Stomach (tissue), 4 donors: ENCODE measurements around the gene ADGRA1.
"Not testable (repeated sequence)": the region's sequence is repeated elsewhere in the genome, so short reads cannot be mapped to it uniquely, and the experiment has no call there.

ENCODE experiments used
- EP300 ChIP-seq: sonication (generic); formaldehyde crosslinking; IDR thresholded peaks from one replicate; pipeline ENCODE4 v1.6.1; 2017; ENCODE audit warnings: antibody characterized with exemption
- POLR2A ChIP-seq, 4 donors: fragments of 450-650 bp; IDR thresholded peaks; one replicate each; pipeline ENCODE4 v1.6.1; 2016; ENCODE audit warnings: antibody characterized with exemption in 4 of 4, control low read depth in 2 of 4, mild to moderate bottlenecking in 1 of 4, moderate library complexity in 1 of 4
- POLR2AphosphoS5 ChIP-seq, 3 donors: sonication (generic); formaldehyde crosslinking; IDR thresholded peaks; one replicate each; pipeline ENCODE4 v1.6.1; 2016; ENCODE audit warnings: antibody characterized with exemption in 3 of 3
- TF ChIP-seq, protein P1 (sequence below), 7 experiments: fragments of 450-650 bp in 4 of 7; fragments of 200-600 bp in 3 of 7; sonication (generic) in 3 of 7; IDR thresholded peaks; one replicate each; pipeline ENCODE4 v1.5.1; 2016 to 2019; ENCODE audit warnings: antibody characterized with exemption in 7 of 7, control low read depth in 2 of 7, mild to moderate bottlenecking in 1 of 7

- TF ChIP-seq, protein P1, sequence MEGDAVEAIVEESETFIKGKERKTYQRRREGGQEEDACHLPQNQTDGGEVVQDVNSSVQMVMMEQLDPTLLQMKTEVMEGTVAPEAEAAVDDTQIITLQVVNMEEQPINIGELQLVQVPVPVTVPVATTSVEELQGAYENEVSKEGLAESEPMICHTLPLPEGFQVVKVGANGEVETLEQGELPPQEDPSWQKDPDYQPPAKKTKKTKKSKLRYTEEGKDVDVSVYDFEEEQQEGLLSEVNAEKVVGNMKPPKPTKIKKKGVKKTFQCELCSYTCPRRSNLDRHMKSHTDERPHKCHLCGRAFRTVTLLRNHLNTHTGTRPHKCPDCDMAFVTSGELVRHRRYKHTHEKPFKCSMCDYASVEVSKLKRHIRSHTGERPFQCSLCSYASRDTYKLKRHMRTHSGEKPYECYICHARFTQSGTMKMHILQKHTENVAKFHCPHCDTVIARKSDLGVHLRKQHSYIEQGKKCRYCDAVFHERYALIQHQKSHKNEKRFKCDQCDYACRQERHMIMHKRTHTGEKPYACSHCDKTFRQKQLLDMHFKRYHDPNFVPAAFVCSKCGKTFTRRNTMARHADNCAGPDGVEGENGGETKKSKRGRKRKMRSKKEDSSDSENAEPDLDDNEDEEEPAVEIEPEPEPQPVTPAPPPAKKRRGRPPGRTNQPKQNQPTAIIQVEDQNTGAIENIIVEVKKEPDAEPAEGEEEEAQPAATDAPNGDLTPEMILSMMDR (IDR thresholded peaks at IDR 0.05): not testable (repeated sequence)
- TF ChIP-seq POLR2A (IDR thresholded peaks at IDR 0.05); EP300; POLR2AphosphoS5 (IDR thresholded peaks at IDR 0.05): not testable (repeated sequence)
Measured at GRCh38 chr10:133151071-133151470, 63.3 kb downstream of the ADGRA1 start.
